ENCODE measurements around the gene SDHA.

DNA sequence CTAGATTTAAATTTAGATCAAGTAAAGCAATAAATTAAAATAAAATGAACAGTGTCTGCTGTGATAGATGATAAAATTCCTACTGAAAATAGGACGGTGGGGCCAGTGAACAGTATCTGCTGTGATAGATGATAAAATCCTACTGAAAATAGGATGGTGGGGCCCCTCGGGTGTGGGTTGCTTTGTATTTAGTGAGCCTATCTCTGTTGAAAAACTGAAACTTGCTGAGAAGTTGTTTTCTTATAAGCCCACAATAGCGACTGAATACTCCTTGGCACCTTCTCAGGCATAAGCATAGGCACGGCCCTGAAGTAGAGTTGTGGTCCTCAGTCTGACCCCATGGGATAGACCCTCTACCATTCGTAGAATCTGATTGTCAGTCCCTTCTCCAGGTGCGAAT, 5.7 kb downstream of the SDHA start:
- TF ChIP-seq, protein P1, sequence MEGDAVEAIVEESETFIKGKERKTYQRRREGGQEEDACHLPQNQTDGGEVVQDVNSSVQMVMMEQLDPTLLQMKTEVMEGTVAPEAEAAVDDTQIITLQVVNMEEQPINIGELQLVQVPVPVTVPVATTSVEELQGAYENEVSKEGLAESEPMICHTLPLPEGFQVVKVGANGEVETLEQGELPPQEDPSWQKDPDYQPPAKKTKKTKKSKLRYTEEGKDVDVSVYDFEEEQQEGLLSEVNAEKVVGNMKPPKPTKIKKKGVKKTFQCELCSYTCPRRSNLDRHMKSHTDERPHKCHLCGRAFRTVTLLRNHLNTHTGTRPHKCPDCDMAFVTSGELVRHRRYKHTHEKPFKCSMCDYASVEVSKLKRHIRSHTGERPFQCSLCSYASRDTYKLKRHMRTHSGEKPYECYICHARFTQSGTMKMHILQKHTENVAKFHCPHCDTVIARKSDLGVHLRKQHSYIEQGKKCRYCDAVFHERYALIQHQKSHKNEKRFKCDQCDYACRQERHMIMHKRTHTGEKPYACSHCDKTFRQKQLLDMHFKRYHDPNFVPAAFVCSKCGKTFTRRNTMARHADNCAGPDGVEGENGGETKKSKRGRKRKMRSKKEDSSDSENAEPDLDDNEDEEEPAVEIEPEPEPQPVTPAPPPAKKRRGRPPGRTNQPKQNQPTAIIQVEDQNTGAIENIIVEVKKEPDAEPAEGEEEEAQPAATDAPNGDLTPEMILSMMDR (IDR thresholded peaks at IDR 0.05; ENCODE audit: low read depth, low read length) = no peak
- TF ChIP-seq EZH2phosphoT487 (IDR thresholded peaks at IDR 0.05; ENCODE audit: low read depth) = no peak

Measured in OCI-LY3 (cell line).